ENCODE data around the gene SIRT4. TPM values are rescaled to one million over a fixed set of nuclear protein-coding genes. Genes with fewer than 3 reads are reported as not detected.
A peak's percentile ranks its signal among the peaks of the same experiment; 100 is the strongest.

The SIRT4 gene
- total RNA-seq, 1 experiment from 2014 or later = 2.1 TPM

DNA sequence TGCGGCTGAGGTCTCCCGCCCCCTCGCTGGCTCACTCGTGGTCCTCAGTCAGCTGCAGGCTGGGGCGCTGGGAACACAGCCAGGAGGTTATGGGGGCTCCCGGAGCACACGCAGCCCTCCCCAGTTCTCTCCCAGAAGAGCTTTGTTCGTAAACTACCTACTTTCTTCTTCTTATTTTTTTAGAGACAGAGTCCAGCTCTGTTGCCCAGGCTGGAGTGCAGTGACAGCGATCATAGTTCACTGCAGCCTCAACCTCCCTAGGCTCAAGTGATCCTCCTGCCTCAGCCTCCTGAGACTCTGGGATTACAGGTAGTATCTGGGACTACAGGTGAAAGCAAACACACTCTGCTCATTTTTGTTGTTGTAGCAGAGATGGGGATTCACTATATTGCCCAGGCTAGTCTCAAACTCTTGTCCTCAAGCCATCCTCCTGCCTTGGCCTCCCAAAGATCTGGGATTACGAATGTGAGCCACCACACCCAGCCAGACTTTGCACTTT is 41.0 kb downstream of the SIRT4 start:
- WGBS (ENCODE audit: extremely low coverage, insufficient read length, low lambda C conversion rate) = no CpG with 5 or more reads among the region's 10 CpGs
- H3K36me3 Mint-ChIP-seq (ENCODE audit: insufficient read depth in 1 of 3, low read depth in 3 of 3) = peaks cover 16 to 43% (median 39%) of the 10 kb centered on the region in 3 experiments; a peak in 5 of 7 replicates
- no peak overlapping the region for H3K56ac ChIP-seq (ENCODE audit: insufficient read length, low read depth, low read length)
- no peak overlapping the region for H2AK5ac ChIP-seq (ENCODE audit: insufficient read length, low read length)
- H3K9me3 ChIP-seq (ENCODE audit: control insufficient read depth, low read depth, low read length) = no peaks in the 10 kb centered on the region
- H3K18ac ChIP-seq (ENCODE audit: insufficient read length, low read depth, low read length) = no peak overlapping the region
- no peaks in the 10 kb centered on the region for H3K79me2 ChIP-seq (ENCODE audit: insufficient read depth, low read length)
- no peaks in the 10 kb centered on the region for H3K23me2 ChIP-seq (ENCODE audit: insufficient read length, low read depth, low read length, poor library complexity, severe bottlenecking)
- no peak overlapping the region for H3K4ac ChIP-seq (ENCODE audit: low read depth, low read length)
- no peaks in the 10 kb centered on the region for H3K27me3 ChIP-seq (ENCODE audit: insufficient read depth, low read length)
- H3K4me3 Mint-ChIP-seq = no peak overlapping the region
- no peak overlapping the region for H3T11ph ChIP-seq (ENCODE audit: low read length)
- H4K20me1 ChIP-seq (ENCODE audit: control insufficient read depth, insufficient read depth, insufficient read length) = no peaks in the 10 kb centered on the region
- H3K27me3 Mint-ChIP-seq (ENCODE audit: low read depth) = peaks cover 7% of the 10 kb centered on the region
- no peak overlapping the region for H4K5ac ChIP-seq (ENCODE audit: insufficient read length, low read depth, low read length)
- no peak overlapping the region for H3K9ac ChIP-seq (ENCODE audit: extremely low read depth, insufficient read length, low read length)
- no peak overlapping the region for H2BK120ac ChIP-seq (ENCODE audit: low read depth, low read length, poor library complexity, severe bottlenecking)
- no peak overlapping the region for H2BK15ac ChIP-seq (ENCODE audit: low read depth, low read length)
- no peak overlapping the region for H2AFZ ChIP-seq (ENCODE audit: low read length)
- no peak overlapping the region for H4K8ac ChIP-seq (replicated peaks; ENCODE audit: insufficient read length, low read depth, low read length)
- H3K23ac ChIP-seq (ENCODE audit: insufficient read length, low read depth, low read length) = no peak overlapping the region
- TF ChIP-seq, protein P1, sequence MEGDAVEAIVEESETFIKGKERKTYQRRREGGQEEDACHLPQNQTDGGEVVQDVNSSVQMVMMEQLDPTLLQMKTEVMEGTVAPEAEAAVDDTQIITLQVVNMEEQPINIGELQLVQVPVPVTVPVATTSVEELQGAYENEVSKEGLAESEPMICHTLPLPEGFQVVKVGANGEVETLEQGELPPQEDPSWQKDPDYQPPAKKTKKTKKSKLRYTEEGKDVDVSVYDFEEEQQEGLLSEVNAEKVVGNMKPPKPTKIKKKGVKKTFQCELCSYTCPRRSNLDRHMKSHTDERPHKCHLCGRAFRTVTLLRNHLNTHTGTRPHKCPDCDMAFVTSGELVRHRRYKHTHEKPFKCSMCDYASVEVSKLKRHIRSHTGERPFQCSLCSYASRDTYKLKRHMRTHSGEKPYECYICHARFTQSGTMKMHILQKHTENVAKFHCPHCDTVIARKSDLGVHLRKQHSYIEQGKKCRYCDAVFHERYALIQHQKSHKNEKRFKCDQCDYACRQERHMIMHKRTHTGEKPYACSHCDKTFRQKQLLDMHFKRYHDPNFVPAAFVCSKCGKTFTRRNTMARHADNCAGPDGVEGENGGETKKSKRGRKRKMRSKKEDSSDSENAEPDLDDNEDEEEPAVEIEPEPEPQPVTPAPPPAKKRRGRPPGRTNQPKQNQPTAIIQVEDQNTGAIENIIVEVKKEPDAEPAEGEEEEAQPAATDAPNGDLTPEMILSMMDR (conservative IDR thresholded peaks at IDR 0.05) = no peak
- H2BK20ac ChIP-seq (ENCODE audit: low read depth, low read length, poor library complexity, severe bottlenecking) = no peak overlapping the region
- H3K9me3 Mint-ChIP-seq = peaks cover 5 to 6% of the 10 kb centered on the region in 2 experiments
- H3K4me1 Mint-ChIP-seq = peaks cover 0 to 17% of the 10 kb centered on the region in 2 experiments; a peak in 2 of 4 replicates
- no peak overlapping the region for H3K14ac ChIP-seq (ENCODE audit: insufficient read depth, low read length)
- no peak for DNase-seq
- H3K79me1 ChIP-seq (ENCODE audit: insufficient read depth, low read depth, low read length, poor library complexity, severe bottlenecking) = no peaks in the 10 kb centered on the region
- no peak overlapping the region for H2BK5ac ChIP-seq (ENCODE audit: insufficient read length, low read length)
- no peaks in the 10 kb centered on the region for H3K4me1 ChIP-seq (ENCODE audit: insufficient read depth, low read length)
- no peak overlapping the region for H3K4me2 ChIP-seq (ENCODE audit: insufficient read depth, insufficient read length, low read length)
- no peak overlapping the region for H3K27ac ChIP-seq (ENCODE audit: insufficient read length, low read depth, low read length)
- H3K27ac Mint-ChIP-seq = peak overlapping the region in 1 of 3 experiments; percentile 84; a peak in 3 of 7 replicates
- no peak overlapping the region for H4K91ac ChIP-seq (ENCODE audit: insufficient read length, low read depth, low read length)
- H2BK12ac ChIP-seq (ENCODE audit: insufficient read length, low read depth, low read length) = no peak overlapping the region

Measured in H9 (cell line).